NCI-H1417 treated with DMSO at 0.1 percent for 48 hours (cell line): Measurements from ENCODE around the gene ARX.

Experiments used
- DNase-seq: peaks from one replicate; lab custom pipeline; 2025; lab: John Stamatoyannopoulos, UW

ARX gene

GRCh38 chrX:25001808-25002660 lies 13.7 kb downstream of the ARX start:
- DNase-seq: no peak

- DNase-seq: no peak
Measured at GRCh38 chrX:24999511-24999910, 16.3 kb downstream of the ARX start.

- DNase-seq: no peak
Measured at GRCh38 chrX:24996096-24996709, 19.6 kb downstream of the ARX start.

- DNase-seq: no peak
Measured at GRCh38 chrX:24993879-24994278, 21.9 kb downstream of the ARX start.

GRCh38 chrX:24990535-24990934 lies 25.2 kb downstream of the ARX start:
- DNase-seq: peak; percentile 57

- no peak for DNase-seq
Measured at GRCh38 chrX:24988314-24988713, 27.5 kb downstream of the ARX start.

- DNase-seq: no peak
Measured at GRCh38 chrX:24987731-24988130, 28.0 kb downstream of the ARX start.

- no peak for DNase-seq
Measured at GRCh38 chrX:24985120-24985519, 30.6 kb downstream of the ARX start.

GRCh38 chrX:24983931-24984330 lies 31.8 kb downstream of the ARX start:
- no peak for DNase-seq

- no peak for DNase-seq
Measured at GRCh38 chrX:24982306-24982965, 33.3 kb downstream of the ARX start.

GRCh38 chrX:24981030-24981429 lies 34.7 kb downstream of the ARX start:
- DNase-seq: no peak

- no peak for DNase-seq
Measured at GRCh38 chrX:24979081-24979480, 36.7 kb downstream of the ARX start.

- DNase-seq: no peak
Measured at GRCh38 chrX:24969812-24970211, 46.0 kb downstream of the ARX start.

- no peak for DNase-seq
Measured at GRCh38 chrX:24965372-24965771, 50.4 kb downstream of the ARX start.

GRCh38 chrX:24963823-24964222 lies 51.9 kb downstream of the ARX start:
- no peak for DNase-seq

- no peak for DNase-seq
Measured at GRCh38 chrX:24961809-24962208, 54.0 kb downstream of the ARX start.

- DNase-seq: no peak
Measured at GRCh38 chrX:24956828-24957227, 58.9 kb downstream of the ARX start.

GRCh38 chrX:24955372-24955930 lies 60.3 kb downstream of the ARX start:
- no peak for DNase-seq

GRCh38 chrX:24954732-24955131 lies 61.0 kb downstream of the ARX start:
- DNase-seq: no peak
